Lung (tissue), 12 donors: ENCODE measurements around the gene RNASE1. TPM values are rescaled to one million over a fixed set of nuclear protein-coding genes. Genes with fewer than 3 reads are reported as not detected.
"Not testable (repeated sequence)": the region's sequence is repeated elsewhere in the genome, so short reads cannot be mapped to it uniquely, and the experiment has no call there.

Experiments used
- ATAC-seq: fragments of 200-7000 bp; cut with Tn5 transposase; one replicate; pipeline ENCODE4 v1.9.1; 2020; ENCODE audit warnings: moderate number of reproducible peaks; ENCODE audit not compliant: insufficient read depth, low FRiP score
- DNase-seq, 3 donors: peaks; one replicate each; pipeline ENCODE4 v3.0.0-alpha.2; 2013 to 2017
- H3K27ac ChIP-seq, 2 donors: one replicate each; pipeline ENCODE4 v1.5.1; 2013; ENCODE audit warnings: mild to moderate bottlenecking in 2 of 2, moderate library complexity in 2 of 2, control low read depth in 1 of 2, inconsistent platforms in 1 of 2, low read depth in 1 of 2, low read length in 1 of 2
- H3K27me3 ChIP-seq, 3 donors: one replicate each; pipeline ENCODE4 v1.5.1; 2013; ENCODE audit warnings: low read length in 2 of 3; ENCODE audit not compliant: control insufficient read depth in 3 of 3, insufficient read depth in 3 of 3
- H3K36me3 ChIP-seq, 4 donors: one replicate each; pipeline ENCODE4 v1.5.1; 2013; ENCODE audit warnings: low read length in 4 of 4, mild to moderate bottlenecking in 1 of 4, moderate library complexity in 1 of 4; ENCODE audit not compliant: control insufficient read depth in 4 of 4, insufficient read depth in 4 of 4
- H3K4me1 ChIP-seq, 5 donors: one replicate each; pipeline ENCODE4 v1.5.1; 2013; ENCODE audit warnings: low read length in 5 of 5, mild to moderate bottlenecking in 2 of 5, moderate library complexity in 1 of 5; ENCODE audit not compliant: control insufficient read depth in 5 of 5, insufficient read depth in 5 of 5
- H3K4me3 ChIP-seq: one replicate; pipeline ENCODE4 v1.5.1; 2013; ENCODE audit warnings: mild to moderate bottlenecking, control low read depth, moderate library complexity
- H3K9ac ChIP-seq, 2 donors: one replicate each; pipeline ENCODE4 v1.5.1; 2013; ENCODE audit warnings: low read length in 2 of 2, control low read depth in 1 of 2; ENCODE audit not compliant: insufficient read depth in 1 of 2
- H3K9me3 ChIP-seq, 4 donors: one replicate each; pipeline ENCODE4 v1.5.1; 2013; ENCODE audit warnings: low read length in 3 of 4, mild to moderate bottlenecking in 1 of 4, moderate library complexity in 1 of 4; ENCODE audit not compliant: control insufficient read depth in 4 of 4, insufficient read depth in 3 of 4
- WGBS, 2 donors: extraction: QIAGEN DNeasy Blood & Tissue Kit; methylation state at CpG; one replicate each; pipeline ENCODE4 v1.1.7; 2013; 5-methylcytosine and 5-hydroxymethylcytosine counted together
- polyA plus RNA-seq, 2 donors: library from polyadenylated mRNA; stranded (reverse); fragments of 200-250 nt; gene quantifications; one replicate each; pipeline ENCODE4 v1.2.1, GENCODE V29; 2013
- total RNA-seq, 2 donors: library from RNA; depleted of rRNA in 1 of 2; stranded (reverse); fragments of >200 nt in 1 of 2; gene quantifications; one replicate each; pipeline ENCODE4 v1.2.1, GENCODE V29; 2014 to 2021
- TF ChIP-seq, protein P1 (sequence below): IDR thresholded peaks from 2 replicates; pipeline ENCODE4 v1.5.1; 2012; ENCODE audit warnings: mild to moderate bottlenecking; ENCODE audit errors: control extremely low read depth, extremely low read depth
- donor health status: control.
- donor health status: control.
- donor health status: Bipolar disorder and iron deficiency.
- donor health status: healthy.
- donor health status: DM: yes; HTN: yes; CAD: no.

The RNASE1 gene
- total and polyA plus RNA-seq, 4 donors, result 511 to 1,326 (median 1,000) TPM

DNA sequence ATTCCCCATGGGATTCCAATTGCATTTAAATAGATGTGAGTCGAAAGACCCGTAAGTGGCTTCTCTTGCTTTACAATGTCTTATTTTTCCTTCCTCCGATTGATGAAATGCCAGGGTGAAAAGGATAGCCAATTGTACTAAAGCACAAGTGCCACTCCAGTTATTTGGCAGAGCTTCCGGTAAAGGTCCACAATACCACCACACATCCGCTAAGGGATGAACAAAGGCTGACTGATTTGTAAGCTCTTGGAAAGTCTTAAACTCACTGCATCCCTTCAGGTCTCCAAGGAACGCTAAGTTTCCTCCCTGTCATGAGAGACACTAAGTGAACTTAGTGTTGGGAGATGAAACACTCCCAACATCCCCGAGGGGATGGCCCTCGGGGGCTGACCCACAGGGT is 21.2 kb upstream of the RNASE1 start:
- no peak overlapping the region for H3K4me3 ChIP-seq

DNA sequence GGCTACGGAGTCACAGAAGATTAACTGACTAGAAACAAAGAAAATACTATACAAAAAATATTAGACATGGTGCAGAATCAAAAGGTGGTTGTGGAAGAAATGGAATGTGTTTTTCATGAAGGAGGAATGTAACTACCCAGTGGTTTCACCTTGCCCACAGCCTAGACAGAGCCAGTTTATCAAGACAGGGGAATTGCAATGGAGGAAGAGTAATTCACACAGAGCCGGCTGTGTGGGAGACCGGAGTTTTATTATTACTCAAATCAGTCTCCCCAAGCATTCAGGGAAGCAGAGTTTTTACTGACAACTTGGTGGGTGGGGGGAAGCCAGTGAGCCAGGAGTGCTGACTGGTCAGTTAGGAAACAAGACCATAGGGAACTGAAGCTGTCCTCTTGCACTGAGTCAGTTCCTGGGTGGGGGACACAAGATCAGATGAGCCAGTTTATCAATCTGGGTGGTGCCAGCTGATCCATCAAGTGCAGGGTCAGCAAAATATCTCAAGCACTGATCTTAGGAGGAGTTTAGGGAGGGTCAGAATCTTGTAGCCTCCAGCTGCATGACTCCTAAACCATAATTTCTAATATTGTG is 19.0 kb upstream of the RNASE1 start:
- not testable (repeated sequence) for H3K27ac ChIP-seq, H3K27me3 ChIP-seq, H3K9ac ChIP-seq, H3K9me3 ChIP-seq, ATAC-seq, H3K4me3 ChIP-seq, H3K4me1 ChIP-seq, DNase-seq, H3K36me3 ChIP-seq
- 64 to 84% methylated on average over 3 of the region's 3 CpGs for WGBS, 2 donors

More for the DNA sequence above, 21.2 kb upstream of the RNASE1 start:
- H3K4me1 ChIP-seq, result peaks cover 0 to 3% (median 0%) of the 10 kb centered on the region in 5 donors
- DNase-seq (no peak), ATAC-seq (no peak)
- H3K27me3 ChIP-seq, result no peaks in the 10 kb centered on the region
- WGBS, 2 donors, result 82 to 91% methylated on average over 8 of the region's 8 CpGs
- peaks cover 0 to 3% (median 0%) of the 10 kb centered on the region in 4 donors for H3K9me3 ChIP-seq
- no peak overlapping the region for H3K9ac ChIP-seq
- TF ChIP-seq, protein P1, sequence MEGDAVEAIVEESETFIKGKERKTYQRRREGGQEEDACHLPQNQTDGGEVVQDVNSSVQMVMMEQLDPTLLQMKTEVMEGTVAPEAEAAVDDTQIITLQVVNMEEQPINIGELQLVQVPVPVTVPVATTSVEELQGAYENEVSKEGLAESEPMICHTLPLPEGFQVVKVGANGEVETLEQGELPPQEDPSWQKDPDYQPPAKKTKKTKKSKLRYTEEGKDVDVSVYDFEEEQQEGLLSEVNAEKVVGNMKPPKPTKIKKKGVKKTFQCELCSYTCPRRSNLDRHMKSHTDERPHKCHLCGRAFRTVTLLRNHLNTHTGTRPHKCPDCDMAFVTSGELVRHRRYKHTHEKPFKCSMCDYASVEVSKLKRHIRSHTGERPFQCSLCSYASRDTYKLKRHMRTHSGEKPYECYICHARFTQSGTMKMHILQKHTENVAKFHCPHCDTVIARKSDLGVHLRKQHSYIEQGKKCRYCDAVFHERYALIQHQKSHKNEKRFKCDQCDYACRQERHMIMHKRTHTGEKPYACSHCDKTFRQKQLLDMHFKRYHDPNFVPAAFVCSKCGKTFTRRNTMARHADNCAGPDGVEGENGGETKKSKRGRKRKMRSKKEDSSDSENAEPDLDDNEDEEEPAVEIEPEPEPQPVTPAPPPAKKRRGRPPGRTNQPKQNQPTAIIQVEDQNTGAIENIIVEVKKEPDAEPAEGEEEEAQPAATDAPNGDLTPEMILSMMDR, result no peak
- H3K36me3 ChIP-seq, result no peaks in the 10 kb centered on the region
- no peak overlapping the region for H3K27ac ChIP-seq

DNA sequence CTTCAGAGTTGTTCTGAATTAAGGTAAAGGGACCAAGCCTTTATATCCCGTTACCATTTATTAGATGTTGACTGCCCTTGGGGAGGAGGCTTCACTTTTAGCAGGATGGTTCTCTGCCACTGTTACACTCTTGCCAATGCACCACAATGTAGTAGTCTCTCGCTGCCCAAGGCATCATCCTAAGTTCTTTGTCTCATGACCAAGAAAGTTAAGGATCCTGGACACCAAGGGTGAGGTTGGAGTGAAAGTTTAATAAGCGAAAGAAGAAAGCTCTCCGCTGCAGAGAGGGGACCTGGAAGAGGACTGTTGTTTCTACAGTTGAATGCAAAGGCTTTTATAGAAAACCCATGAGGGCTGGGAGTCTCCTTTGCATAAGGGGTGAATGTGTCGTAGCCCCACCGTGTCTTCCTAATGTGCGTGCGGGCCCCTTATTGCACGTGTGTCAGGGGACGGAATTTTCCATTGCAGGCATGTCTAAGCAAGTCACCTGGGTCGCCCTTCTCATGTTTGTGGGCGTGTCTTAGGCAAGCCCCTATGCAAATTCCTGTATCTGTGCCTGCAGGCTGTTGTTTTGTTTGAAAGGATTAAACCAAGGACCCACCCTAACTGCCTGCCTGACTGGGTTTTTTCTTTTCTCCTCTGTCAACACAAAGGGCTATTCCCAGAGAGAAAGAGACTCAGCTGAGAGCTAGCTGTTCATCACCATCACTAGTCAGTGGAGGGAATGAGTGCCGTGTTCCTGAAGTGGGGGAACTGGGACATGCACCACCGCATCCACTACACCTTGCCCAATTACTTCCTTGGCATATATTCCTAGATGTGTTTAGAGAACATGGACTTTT is 17.6 kb upstream of the RNASE1 start:
- 94% methylated on average over 14 of the region's 14 CpGs for WGBS, 2 donors
- no peaks in the 10 kb centered on the region for H3K27me3 ChIP-seq
- H3K4me3 ChIP-seq, result no peak overlapping the region
- no peaks in the 10 kb centered on the region for H3K36me3 ChIP-seq
- H3K9ac ChIP-seq, result no peak overlapping the region
- no peak overlapping the region for H3K27ac ChIP-seq
- TF ChIP-seq, protein P1, result no peak
- no peaks in the 10 kb centered on the region for H3K9me3 ChIP-seq
- no peak for DNase-seq
- ATAC-seq, result no peak
- no peaks in the 10 kb centered on the region for H3K4me1 ChIP-seq

- Histone ChIP-seq H3K4me3 (no peak overlapping the region), H3K9ac (no peak overlapping the region), H3K9me3 (no peaks in the 10 kb centered on the region), H3K27me3 (no peaks in the 10 kb centered on the region), H3K36me3 (no peaks in the 10 kb centered on the region), H3K4me1 (no peaks in the 10 kb centered on the region), H3K27ac (no peak overlapping the region)
- 84 to 87% methylated on average over 7 of the region's 7 CpGs for WGBS, 2 donors
- DNase-seq (no peak), ATAC-seq (no peak)
- TF ChIP-seq, protein P1, result no peak
Measured at GRCh38 chr14:20818861-20819260, 16.2 kb upstream of the RNASE1 start.

- not testable (repeated sequence) for H3K4me3 ChIP-seq, ATAC-seq, H3K27me3 ChIP-seq, H3K9me3 ChIP-seq, H3K9ac ChIP-seq, H3K4me1 ChIP-seq, DNase-seq, H3K27ac ChIP-seq, H3K36me3 ChIP-seq
- 86 to 91% methylated on average over 3 of the region's 3 CpGs for WGBS, 2 donors
Measured at GRCh38 chr14:20815946-20816345, 13.3 kb upstream of the RNASE1 start.
